GM23338 (cell line): Measurements from ENCODE around the gene CNTN1. TPM values are rescaled to one million over a fixed set of nuclear protein-coding genes. Genes with fewer than 3 reads are reported as not detected.

Experiments
- ATAC-seq: fragments of 200-7000 bp; cut with Tn5 transposase; 3 replicates; pipeline ENCODE4 v1.9.1; 2020
- DNase-seq: peaks from one replicate; pipeline ENCODE4 v3.0.0-alpha.2; 2015; ENCODE audit warnings: low spot score
- H2AFZ ChIP-seq: fragments of 200-600 bp; sonication (generic); 2 replicates; pipeline ENCODE4 v1.8.0; 2016; ENCODE audit warnings: antibody characterized with exemption, mild to moderate bottlenecking, moderate library complexity
- H3F3A ChIP-seq: fragments of 200-600 bp; sonication (generic); replicated peaks from 2 replicates; pipeline ENCODE4 v1.8.0; 2017; ENCODE audit warnings: antibody characterized with exemption, mixed run types, low read depth
- H3K27ac ChIP-seq: fragments of 200-600 bp; sonication (generic); 2 replicates; pipeline ENCODE4 v1.6.1; 2016; ENCODE audit warnings: low read depth
- H3K27me3 ChIP-seq: fragments of 200-600 bp; sonication (generic); 2 replicates; pipeline ENCODE4 v1.8.0; 2016; ENCODE audit warnings: mild to moderate bottlenecking, mixed run types, moderate library complexity; ENCODE audit not compliant: insufficient read depth
- H3K36me3 ChIP-seq: fragments of 200-600 bp; sonication (generic); 2 replicates; pipeline ENCODE4 v1.8.0; 2016; ENCODE audit warnings: mild to moderate bottlenecking; ENCODE audit not compliant: insufficient read depth
- H3K4me1 ChIP-seq: fragments of 200-600 bp; sonication (generic); 2 replicates; pipeline ENCODE4 v1.8.0; 2016; ENCODE audit warnings: mild to moderate bottlenecking, moderate library complexity; ENCODE audit not compliant: insufficient read depth
- H3K4me2 ChIP-seq: fragments of 200-600 bp; sonication (generic); 2 replicates; pipeline ENCODE4 v1.7.1; 2017; ENCODE audit warnings: mixed run types
- H3K4me3 ChIP-seq: fragments of 200-600 bp; sonication (generic); 2 replicates; pipeline ENCODE4 v1.6.1; 2016; ENCODE audit warnings: mixed run types
- H3K79me2 ChIP-seq: fragments of 200-600 bp; sonication (generic); replicated peaks from 2 replicates; pipeline ENCODE4 v1.8.0; 2017; ENCODE audit warnings: mild to moderate bottlenecking; ENCODE audit not compliant: insufficient read depth
- H3K9me2 ChIP-seq: fragments of 200-600 bp; sonication (generic); 2 replicates; pipeline ENCODE4 v1.8.0; 2017; ENCODE audit not compliant: insufficient read depth
- H4K20me1 ChIP-seq: fragments of 200-600 bp; sonication (generic); replicated peaks from 2 replicates; pipeline ENCODE4 v1.8.0; 2017; ENCODE audit warnings: mild to moderate bottlenecking; ENCODE audit not compliant: insufficient read depth
- H3K27ac Mint-ChIP-seq: 2 replicates; pipeline ENCODE4 v1.8.0; 2020; ENCODE audit warnings: inconsistent platforms, mild to moderate bottlenecking, moderate library complexity, mixed read lengths
- H3K27me3 Mint-ChIP-seq: 3 replicates; pipeline ENCODE4 v1.8.0; 2022; ENCODE audit warnings: low read depth, mild to moderate bottlenecking, moderate library complexity, mixed read lengths, inconsistent platforms; ENCODE audit not compliant: insufficient read depth, poor library complexity
- H3K36me3 Mint-ChIP-seq: 3 replicates; pipeline ENCODE4 v1.8.0; 2021; ENCODE audit warnings: low read depth, mild to moderate bottlenecking, inconsistent platforms, moderate library complexity, mixed read lengths
- H3K4me1 Mint-ChIP-seq: 3 replicates; pipeline ENCODE4 v1.8.0; 2020; ENCODE audit warnings: mild to moderate bottlenecking, inconsistent platforms, mixed read lengths
- H3K4me3 Mint-ChIP-seq: 3 replicates; pipeline ENCODE4 v1.8.0; 2021; ENCODE audit warnings: moderate library complexity, mild to moderate bottlenecking, inconsistent platforms, mixed read lengths
- H3K9me3 Mint-ChIP-seq: 3 replicates; pipeline ENCODE4 v1.8.0; 2020; ENCODE audit warnings: moderate library complexity, mild to moderate bottlenecking, inconsistent platforms, mixed read lengths
- EZH2 ChIP-seq: fragments of 200-600 bp; sonication (generic); IDR thresholded peaks from one replicate; pipeline ENCODE4 v1.8.0; 2017; ENCODE audit warnings: antibody characterized with exemption, mild to moderate bottlenecking, low read depth; ENCODE audit not compliant: unreplicated experiment
- EZH2phosphoT487 ChIP-seq: fragments of 200-600 bp; sonication (generic); IDR thresholded peaks from one replicate; pipeline ENCODE4 v1.8.1; 2018; ENCODE audit warnings: antibody characterized with exemption; ENCODE audit not compliant: unreplicated experiment
- JUNB ChIP-seq: IDR thresholded peaks from one replicate; pipeline ENCODE4 v1.6.1; 2016; ENCODE audit warnings: antibody characterized with exemption; ENCODE audit not compliant: unreplicated experiment
- NANOG ChIP-seq: IDR thresholded peaks from 2 replicates; pipeline ENCODE4 v1.6.1; 2016; ENCODE audit warnings: antibody characterized with exemption, borderline replicate concordance
- POLR2AphosphoS5 ChIP-seq: IDR thresholded peaks from 2 replicates; pipeline ENCODE4 v1.6.1; 2016; ENCODE audit warnings: antibody characterized with exemption, low read depth
- STAT1 ChIP-seq: IDR thresholded peaks from one replicate; pipeline ENCODE4 v1.6.1; 2016; ENCODE audit warnings: antibody characterized with exemption; ENCODE audit not compliant: unreplicated experiment
- ZNF114 ChIP-seq: fragments of 250-450 bp; sonication (Bioruptor Pico); IDR thresholded peaks from 2 replicates; pipeline ENCODE4 v1.5.0; 2020; ENCODE audit warnings: mild to moderate bottlenecking, moderate library complexity
- ZNF331 ChIP-seq: fragments of 250-450 bp; sonication (Bioruptor Pico); IDR thresholded peaks from 2 replicates; pipeline ENCODE4 v1.5.0; 2020; ENCODE audit warnings: low read depth, mild to moderate bottlenecking, moderate library complexity
- polyA plus RNA-seq: library from polyadenylated mRNA; unstranded; fragments of >200 nt; fragmentation: Nextera tagmentation; extraction: Ambion mirVana; gene quantifications from 2 replicates; pipeline ENCODE4 v1.2.1, GENCODE V29; 2016
- total RNA-seq: library from RNA; depleted of rRNA; stranded (reverse); fragments of >200 nt; shearing (Covaris generic); gene quantifications from 2 replicates; pipeline ENCODE4 v1.2.3, GENCODE V29; 2014
- TF ChIP-seq, protein P1 (sequence below): IDR thresholded peaks from 2 replicates; pipeline ENCODE4 v1.6.1; 2016; ENCODE audit warnings: antibody characterized with exemption
- TF ChIP-seq, protein P2 (sequence below): IDR thresholded peaks from one replicate; pipeline ENCODE4 v1.6.1; 2018; ENCODE audit warnings: antibody characterized with exemption; ENCODE audit not compliant: unreplicated experiment
- TF ChIP-seq, protein P3 (sequence below), 2 experiments: fragments of 200-600 bp in 1 of 2; sonication (generic) in 1 of 2; conservative IDR thresholded peaks; 2 replicates each; pipeline versions ENCODE4 v1.5.1 to v1.6.1; 2016 to 2017; ENCODE audit warnings: antibody characterized with exemption in 2 of 2, low read depth in 2 of 2, mild to moderate bottlenecking in 2 of 2, moderate library complexity in 1 of 2

CNTN1 gene
- total and polyA plus RNA-seq, 2 experiments from 2014 or later, result 5.0 to 27.0 TPM

DNA sequence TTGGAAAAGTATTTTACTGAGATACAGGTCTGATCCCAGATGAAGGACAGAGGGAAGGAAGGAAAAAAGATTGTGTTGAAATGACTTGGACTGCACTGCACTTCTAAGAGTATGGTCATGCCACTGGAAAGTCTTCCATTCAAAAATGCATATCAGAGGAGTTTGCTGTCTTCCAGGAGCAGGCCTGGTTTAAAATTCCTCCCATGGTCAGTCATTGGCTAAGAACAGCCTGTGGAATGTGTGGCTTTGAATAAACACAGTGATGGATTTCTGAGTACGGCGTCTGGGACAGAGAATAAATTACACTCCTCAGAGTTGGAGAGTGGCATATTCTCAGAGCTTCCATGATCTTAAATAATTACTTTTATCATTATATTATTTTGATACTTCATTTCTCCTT lies 250.1 kb downstream of the CNTN1 start:
- H3K36me3 Mint-ChIP-seq, result no peaks in the 10 kb centered on the region
- no peak overlapping the region for H3K4me3 Mint-ChIP-seq
- Histone ChIP-seq H3K4me3 (no peak overlapping the region), H4K20me1 (no peaks in the 10 kb centered on the region), H3K9me2 (no peaks in the 10 kb centered on the region), H3K27ac (no peak overlapping the region), H3K4me1 (no peaks in the 10 kb centered on the region), H3F3A (no peaks in the 10 kb centered on the region), H3K36me3 (no peaks in the 10 kb centered on the region), H3K27me3 (no peaks in the 10 kb centered on the region), H3K4me2 (no peak overlapping the region), H2AFZ (no peak overlapping the region), H3K79me2 (no peaks in the 10 kb centered on the region)
- DNase-seq, result peak; percentile 6
- H3K27ac Mint-ChIP-seq, result no peak overlapping the region
- H3K9me3 Mint-ChIP-seq, result no peaks in the 10 kb centered on the region; the same call in 2 of the 3 replicates
- peaks cover 3% of the 10 kb centered on the region; the same call in 2 of the 3 replicates for H3K4me1 Mint-ChIP-seq
- no peak for ATAC-seq
- TF ChIP-seq ZNF331 (CRISPR knock-in tag) (no peak), STAT1 (no peak), POLR2AphosphoS5 (no peak), JUNB (no peak), EZH2phosphoT487 (no peak), NANOG (no peak), ZNF114 (no peak)
- TF ChIP-seq, protein P1, sequence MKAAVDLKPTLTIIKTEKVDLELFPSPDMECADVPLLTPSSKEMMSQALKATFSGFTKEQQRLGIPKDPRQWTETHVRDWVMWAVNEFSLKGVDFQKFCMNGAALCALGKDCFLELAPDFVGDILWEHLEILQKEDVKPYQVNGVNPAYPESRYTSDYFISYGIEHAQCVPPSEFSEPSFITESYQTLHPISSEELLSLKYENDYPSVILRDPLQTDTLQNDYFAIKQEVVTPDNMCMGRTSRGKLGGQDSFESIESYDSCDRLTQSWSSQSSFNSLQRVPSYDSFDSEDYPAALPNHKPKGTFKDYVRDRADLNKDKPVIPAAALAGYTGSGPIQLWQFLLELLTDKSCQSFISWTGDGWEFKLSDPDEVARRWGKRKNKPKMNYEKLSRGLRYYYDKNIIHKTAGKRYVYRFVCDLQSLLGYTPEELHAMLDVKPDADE, result no peak
- TF ChIP-seq, protein P2, sequence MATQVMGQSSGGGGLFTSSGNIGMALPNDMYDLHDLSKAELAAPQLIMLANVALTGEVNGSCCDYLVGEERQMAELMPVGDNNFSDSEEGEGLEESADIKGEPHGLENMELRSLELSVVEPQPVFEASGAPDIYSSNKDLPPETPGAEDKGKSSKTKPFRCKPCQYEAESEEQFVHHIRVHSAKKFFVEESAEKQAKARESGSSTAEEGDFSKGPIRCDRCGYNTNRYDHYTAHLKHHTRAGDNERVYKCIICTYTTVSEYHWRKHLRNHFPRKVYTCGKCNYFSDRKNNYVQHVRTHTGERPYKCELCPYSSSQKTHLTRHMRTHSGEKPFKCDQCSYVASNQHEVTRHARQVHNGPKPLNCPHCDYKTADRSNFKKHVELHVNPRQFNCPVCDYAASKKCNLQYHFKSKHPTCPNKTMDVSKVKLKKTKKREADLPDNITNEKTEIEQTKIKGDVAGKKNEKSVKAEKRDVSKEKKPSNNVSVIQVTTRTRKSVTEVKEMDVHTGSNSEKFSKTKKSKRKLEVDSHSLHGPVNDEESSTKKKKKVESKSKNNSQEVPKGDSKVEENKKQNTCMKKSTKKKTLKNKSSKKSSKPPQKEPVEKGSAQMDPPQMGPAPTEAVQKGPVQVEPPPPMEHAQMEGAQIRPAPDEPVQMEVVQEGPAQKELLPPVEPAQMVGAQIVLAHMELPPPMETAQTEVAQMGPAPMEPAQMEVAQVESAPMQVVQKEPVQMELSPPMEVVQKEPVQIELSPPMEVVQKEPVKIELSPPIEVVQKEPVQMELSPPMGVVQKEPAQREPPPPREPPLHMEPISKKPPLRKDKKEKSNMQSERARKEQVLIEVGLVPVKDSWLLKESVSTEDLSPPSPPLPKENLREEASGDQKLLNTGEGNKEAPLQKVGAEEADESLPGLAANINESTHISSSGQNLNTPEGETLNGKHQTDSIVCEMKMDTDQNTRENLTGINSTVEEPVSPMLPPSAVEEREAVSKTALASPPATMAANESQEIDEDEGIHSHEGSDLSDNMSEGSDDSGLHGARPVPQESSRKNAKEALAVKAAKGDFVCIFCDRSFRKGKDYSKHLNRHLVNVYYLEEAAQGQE, result no peak
- TF ChIP-seq, protein P3, sequence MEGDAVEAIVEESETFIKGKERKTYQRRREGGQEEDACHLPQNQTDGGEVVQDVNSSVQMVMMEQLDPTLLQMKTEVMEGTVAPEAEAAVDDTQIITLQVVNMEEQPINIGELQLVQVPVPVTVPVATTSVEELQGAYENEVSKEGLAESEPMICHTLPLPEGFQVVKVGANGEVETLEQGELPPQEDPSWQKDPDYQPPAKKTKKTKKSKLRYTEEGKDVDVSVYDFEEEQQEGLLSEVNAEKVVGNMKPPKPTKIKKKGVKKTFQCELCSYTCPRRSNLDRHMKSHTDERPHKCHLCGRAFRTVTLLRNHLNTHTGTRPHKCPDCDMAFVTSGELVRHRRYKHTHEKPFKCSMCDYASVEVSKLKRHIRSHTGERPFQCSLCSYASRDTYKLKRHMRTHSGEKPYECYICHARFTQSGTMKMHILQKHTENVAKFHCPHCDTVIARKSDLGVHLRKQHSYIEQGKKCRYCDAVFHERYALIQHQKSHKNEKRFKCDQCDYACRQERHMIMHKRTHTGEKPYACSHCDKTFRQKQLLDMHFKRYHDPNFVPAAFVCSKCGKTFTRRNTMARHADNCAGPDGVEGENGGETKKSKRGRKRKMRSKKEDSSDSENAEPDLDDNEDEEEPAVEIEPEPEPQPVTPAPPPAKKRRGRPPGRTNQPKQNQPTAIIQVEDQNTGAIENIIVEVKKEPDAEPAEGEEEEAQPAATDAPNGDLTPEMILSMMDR (conservative IDR thresholded peaks at IDR 0.05; ENCODE audit: low read depth in 2 of 2), result no peak
- H3K27me3 Mint-ChIP-seq, result no peaks in the 10 kb centered on the region

DNA sequence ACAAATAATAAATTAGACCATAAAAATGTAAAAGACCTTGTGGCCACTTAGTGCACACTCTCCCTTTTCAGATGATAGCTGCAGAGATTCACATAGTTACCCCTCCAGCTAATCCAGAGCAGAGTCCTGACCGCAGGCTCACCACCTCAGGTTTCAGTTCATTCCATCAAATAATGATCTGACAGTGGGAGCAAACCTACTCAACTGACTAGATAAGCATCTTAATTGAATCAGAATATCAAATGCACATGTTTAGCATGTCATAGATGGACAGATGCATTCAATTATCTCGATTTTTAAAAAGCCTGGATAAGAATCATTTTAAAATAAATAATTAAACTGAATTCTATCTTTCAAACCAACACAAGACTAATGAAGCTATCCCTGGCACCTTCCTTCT lies 253.5 kb downstream of the CNTN1 start:
- Histone ChIP-seq H3K27ac (no peak overlapping the region), H3K4me3 (no peak overlapping the region), H3K4me1 (no peaks in the 10 kb centered on the region), H3K9me2 (no peaks in the 10 kb centered on the region), H4K20me1 (no peaks in the 10 kb centered on the region), H3K27me3 (no peaks in the 10 kb centered on the region), H3K4me2 (no peak overlapping the region), H3K36me3 (no peaks in the 10 kb centered on the region), H3F3A (no peaks in the 10 kb centered on the region), H2AFZ (no peak overlapping the region), H3K79me2 (no peaks in the 10 kb centered on the region)
- no peak overlapping the region for H3K27ac Mint-ChIP-seq
- TF ChIP-seq EZH2 (no peak), NANOG (no peak)
- peaks cover 3% of the 10 kb centered on the region; the same call in 2 of the 3 replicates for H3K4me1 Mint-ChIP-seq
- ATAC-seq (no peak), DNase-seq (no peak)
- H3K27me3 Mint-ChIP-seq, result peaks cover 3% of the 10 kb centered on the region
- H3K36me3 Mint-ChIP-seq, result no peaks in the 10 kb centered on the region
- no peaks in the 10 kb centered on the region; the same call in 2 of the 3 replicates for H3K9me3 Mint-ChIP-seq
- no peak overlapping the region for H3K4me3 Mint-ChIP-seq
